PC-3 (cell line): Measurements from ENCODE around the gene MIPOL1.

Source experiments
- CTCF ChIP-seq: fragments of 300-600 bp; sonication (generic); conservative IDR thresholded peaks from 2 replicates; pipeline ENCODE4 v1.5.1; 2017; ENCODE audit warnings: antibody characterized with exemption, low read depth, mild to moderate bottlenecking, low read length
- EZH2 ChIP-seq: fragments of 300-600 bp; sonication (generic); IDR thresholded peaks from one replicate; pipeline ENCODE4 v1.6.1; 2017; ENCODE audit warnings: antibody characterized with exemption, mild to moderate bottlenecking, low read length; ENCODE audit not compliant: unreplicated experiment

DNA sequence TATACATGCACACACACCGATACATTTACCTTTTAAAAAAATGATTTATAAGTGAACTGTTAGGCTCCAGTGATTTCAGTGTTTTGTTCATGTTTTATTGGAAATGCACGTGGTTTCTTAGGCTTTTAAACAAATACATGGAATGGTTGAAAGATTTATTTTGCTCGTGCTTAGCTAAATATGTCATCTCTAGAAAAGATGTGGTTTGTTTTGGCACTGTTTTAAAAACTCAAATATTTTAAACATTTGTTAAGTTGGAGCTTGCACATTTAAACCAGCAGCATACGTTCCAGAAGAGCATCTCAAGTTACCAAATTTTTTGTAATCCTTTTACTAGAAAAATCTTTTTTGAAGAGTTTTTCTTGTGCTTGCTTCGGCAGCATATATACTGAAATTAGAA lies 352.8 kb downstream of the MIPOL1 start:
- no peak for TF ChIP-seq CTCF
- no peak for TF ChIP-seq EZH2
